T-helper 2 cell treated with Interferon-gamma antibody and Interleukin-4, amounts not matched to agents 100 ng/mL and 5 ng/mL, for 36 hours (primary cell): ENCODE results near the gene TM4SF4. TPM values are rescaled to one million over a fixed set of nuclear protein-coding genes. Genes with fewer than 3 reads are reported as not detected.

Experiments
- intact Hi-C: fragments of 100-400 bp; cut with micrococcal nuclease; formaldehyde crosslinking; loops from one replicate; pipeline ENCODE4 v1.15.1; 2023
- total RNA-seq: library from RNA; stranded (reverse); gene quantifications from 2 replicates; pipeline ENCODE4 v1.2.3, GENCODE V29; 2022

Gene TM4SF4
- total RNA-seq, 1 donor from 2014 or later: not detected

GRCh38 chr3:149510480-149510879 lies 36.0 kb downstream of the TM4SF4 start:
- intact Hi-C loops: loop anchor here (5.0 kb wide), 1 partner anchor 262 kb away; no protein-coding TSS in a partner anchor

- intact Hi-C loops: loop anchor here (5.0 kb wide), 1 partner anchor 261 kb away; no protein-coding TSS in a partner anchor
Measured at GRCh38 chr3:149511040-149511626, 36.6 kb downstream of the TM4SF4 start.

GRCh38 chr3:149512073-149512782 lies 37.7 kb downstream of the TM4SF4 start:
- intact Hi-C loops: loop anchor here (1.0 to 5.0 kb wide), 3 partner anchors 205 to 260 kb away; partner anchors contain the start of gene COMMD2

- intact Hi-C loops: loop anchor here (5.0 kb wide), 1 partner anchor 258 kb away; no protein-coding TSS in a partner anchor
Measured at GRCh38 chr3:149514471-149514870, 40.0 kb downstream of the TM4SF4 start.

- intact Hi-C loops: no loop called here
Measured at GRCh38 chr3:149515249-149515648, 40.8 kb downstream of the TM4SF4 start.

- intact Hi-C loops: no loop called here
Measured at GRCh38 chr3:149516920-149517319, 42.4 kb downstream of the TM4SF4 start.

- intact Hi-C loops: no loop called here
Measured at GRCh38 chr3:149519912-149520311, 45.4 kb downstream of the TM4SF4 start.

GRCh38 chr3:149523512-149524299 lies 49.2 kb downstream of the TM4SF4 start:
- intact Hi-C loops: no loop called here

- intact Hi-C loops: no loop called here
Measured at GRCh38 chr3:149527531-149528339, 53.2 kb downstream of the TM4SF4 start.

- intact Hi-C loops: no loop called here
Measured at GRCh38 chr3:149528340-149528650, 53.8 kb downstream of the TM4SF4 start.

GRCh38 chr3:149529099-149529498 lies 54.6 kb downstream of the TM4SF4 start:
- intact Hi-C loops: no loop called here

- intact Hi-C loops: no loop called here
Measured at GRCh38 chr3:149532489-149533180, 58.1 kb downstream of the TM4SF4 start.

- intact Hi-C loops: no loop called here
Measured at GRCh38 chr3:149534082-149534481, 59.6 kb downstream of the TM4SF4 start.

- intact Hi-C loops: no loop called here
Measured at GRCh38 chr3:149534671-149535332, 60.3 kb downstream of the TM4SF4 start.

- intact Hi-C loops: no loop called here
Measured at GRCh38 chr3:149535333-149535685, 60.8 kb downstream of the TM4SF4 start.

GRCh38 chr3:149536429-149536828 lies 61.9 kb downstream of the TM4SF4 start:
- intact Hi-C loops: no loop called here

- intact Hi-C loops: no loop called here
Measured at GRCh38 chr3:149538371-149538770, 63.9 kb downstream of the TM4SF4 start.

- intact Hi-C loops: no loop called here
Measured at GRCh38 chr3:149541091-149541491, 66.6 kb downstream of the TM4SF4 start.

- intact Hi-C loops: no loop called here
Measured at GRCh38 chr3:149542375-149543312, 68.1 kb downstream of the TM4SF4 start.
